Bronchial epithelial cell (primary cell): ENCODE data around the gene TMEM184B. TPM values are rescaled to one million over a fixed set of nuclear protein-coding genes. Genes with fewer than 3 reads are reported as not detected.

ENCODE experiments used
- DNase-seq: peaks from one replicate; pipeline ENCODE4 v3.0.0-alpha.2; 2010; ENCODE audit warnings: low read depth
- FAIRE-seq: peaks from 2 replicates; lab custom pipeline; 2011; peaks lifted over from hg19 to GRCh38; lab: Jason Lieb, UNC
- H3K27me3 ChIP-seq: 2 replicates; pipeline ENCODE4 v1.5.1; 2011; ENCODE audit warnings: low read length; ENCODE audit not compliant: control insufficient read depth, insufficient read depth
- H3K36me3 ChIP-seq: 2 replicates; pipeline ENCODE4 v1.5.1; 2011; ENCODE audit warnings: low read length; ENCODE audit not compliant: control insufficient read depth, insufficient read depth
- H3K4me3 ChIP-seq: 2 replicates; pipeline ENCODE4 v1.5.1; 2011; ENCODE audit warnings: mild to moderate bottlenecking, low read depth, low read length, control low read depth
- CTCF ChIP-seq: IDR thresholded peaks from 2 replicates; pipeline ENCODE4 v1.5.1; 2011; ENCODE audit warnings: mild to moderate bottlenecking, moderate library complexity, low read length, control low read depth, inconsistent platforms; ENCODE audit not compliant: insufficient read depth, severe bottlenecking
- total RNA-seq: library from RNA; depleted of rRNA; stranded (reverse); fragments of >200 nt; gene quantifications from 2 replicates; pipeline ENCODE4 v1.2.1, GENCODE V29; 2014

TMEM184B gene
- total RNA-seq, 1 donor from 2014 or later: 7.1 TPM

DNA sequence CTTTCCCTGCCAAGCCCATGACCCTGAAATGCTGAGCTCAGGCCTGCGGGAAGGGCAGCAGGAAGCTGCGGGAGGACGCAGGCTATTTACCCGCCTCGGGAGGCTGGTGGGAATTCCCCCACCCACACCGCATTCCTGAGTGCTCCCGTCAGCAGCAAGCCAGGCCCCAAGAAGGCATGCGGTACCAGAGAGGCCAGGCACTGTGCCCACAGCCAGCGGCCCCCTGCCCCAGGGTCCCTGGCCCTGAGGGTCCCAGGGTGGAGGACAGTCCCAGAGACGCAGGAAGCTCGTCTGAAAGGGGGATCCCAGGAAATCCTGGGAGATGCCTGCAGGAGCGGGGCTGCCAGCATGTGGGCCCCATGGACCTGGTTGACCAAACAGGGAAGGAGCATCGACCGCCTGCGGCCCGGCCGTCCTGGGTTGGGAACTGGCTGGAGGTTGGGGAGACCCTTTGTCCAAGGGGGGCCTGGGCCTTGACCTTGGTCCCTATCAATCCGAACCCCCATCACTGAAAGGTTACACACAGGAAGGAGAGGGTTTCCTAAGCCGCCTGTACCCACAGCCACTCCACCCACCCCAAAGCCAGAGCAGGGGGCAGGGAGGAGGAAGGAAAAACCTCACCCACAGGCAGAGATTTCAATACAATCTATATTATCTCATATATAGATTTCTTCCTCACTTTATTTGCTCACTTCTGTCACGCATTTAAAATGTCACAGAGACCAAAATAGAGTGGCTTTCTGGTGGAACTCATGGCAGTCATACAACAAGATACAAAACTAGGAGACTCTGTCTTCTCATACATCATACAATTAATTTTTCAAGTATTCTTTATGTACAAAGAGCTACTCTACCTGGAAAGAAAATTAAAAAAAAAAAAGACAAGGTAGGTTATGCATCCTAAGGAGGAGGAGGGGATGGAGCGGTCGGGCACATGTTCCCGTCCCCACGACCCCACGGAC, 53.9 kb downstream of the TMEM184B start:
- DNase-seq (peak; percentile 94), FAIRE-seq (no peak)
- Histone ChIP-seq H3K4me3 (no peak overlapping the region), H3K36me3 (peaks cover 9% of the 10 kb centered on the region), H3K27me3 (no peaks in the 10 kb centered on the region)
- no peak for TF ChIP-seq CTCF

DNA sequence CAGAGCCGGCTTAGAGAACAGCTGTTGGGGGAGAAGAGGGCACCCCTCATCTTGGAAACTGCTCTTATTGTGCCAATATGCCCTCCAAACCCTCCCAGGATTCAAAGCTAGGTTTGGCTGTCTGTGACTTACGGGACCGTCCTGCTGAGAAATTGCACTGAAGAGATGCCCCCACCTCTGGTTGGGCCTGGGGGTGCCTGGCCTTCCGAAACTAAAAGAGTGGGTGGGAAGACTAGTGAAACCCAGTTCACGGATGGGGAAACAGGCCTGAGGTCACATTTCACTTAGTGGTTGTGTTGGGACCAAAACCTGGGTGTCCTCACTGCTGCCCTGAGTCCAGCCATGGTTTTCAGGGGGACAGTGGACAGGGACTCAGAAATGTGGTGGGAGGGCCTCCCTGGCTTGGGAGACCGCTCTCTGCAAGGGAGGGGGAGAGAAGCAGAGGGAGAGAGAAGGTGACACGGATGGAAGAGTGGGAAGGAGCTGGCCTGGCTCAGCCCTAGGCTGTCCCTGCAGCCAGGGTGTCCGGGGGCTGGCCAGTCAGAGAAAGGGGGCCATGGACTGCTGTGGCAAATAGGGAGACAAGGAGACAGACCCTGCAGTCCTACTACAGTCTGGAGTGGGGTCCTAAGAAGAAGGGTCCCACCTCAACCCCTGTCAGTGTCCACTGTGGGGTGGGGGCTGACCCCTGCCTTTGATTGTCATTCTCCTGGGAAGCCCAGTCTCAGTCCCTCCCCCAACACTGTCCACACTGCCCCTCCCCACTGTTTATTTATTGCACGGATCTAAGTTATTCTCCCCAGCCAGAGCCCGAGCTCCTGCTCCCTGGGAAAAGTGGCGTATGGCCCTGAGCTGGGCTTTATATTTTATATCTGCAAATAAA, 57.4 kb downstream of the TMEM184B start:
- peaks cover 5% of the 10 kb centered on the region for H3K36me3 ChIP-seq
- TF ChIP-seq CTCF: no peak
- no peaks in the 10 kb centered on the region for H3K27me3 ChIP-seq
- H3K4me3 ChIP-seq: no peak overlapping the region
- DNase-seq (no peak), FAIRE-seq (peak; percentile 32)

- no peak for FAIRE-seq
- TF ChIP-seq CTCF: peak; percentile 36
- H3K27me3 ChIP-seq: no peaks in the 10 kb centered on the region
- peak; percentile 43 for DNase-seq
- peaks cover 6% of the 10 kb centered on the region for H3K36me3 ChIP-seq
- H3K4me3 ChIP-seq: no peak overlapping the region
Measured at GRCh38 chr22:38214302-38215056, 58.3 kb downstream of the TMEM184B start.

- Histone ChIP-seq H3K4me3 (no peak overlapping the region), H3K36me3 (peaks cover 6% of the 10 kb centered on the region), H3K27me3 (no peaks in the 10 kb centered on the region)
- no peak for DNase-seq
- no peak for TF ChIP-seq CTCF
- no peak for FAIRE-seq
Measured at GRCh38 chr22:38213990-38214301, 58.9 kb downstream of the TMEM184B start.

DNA sequence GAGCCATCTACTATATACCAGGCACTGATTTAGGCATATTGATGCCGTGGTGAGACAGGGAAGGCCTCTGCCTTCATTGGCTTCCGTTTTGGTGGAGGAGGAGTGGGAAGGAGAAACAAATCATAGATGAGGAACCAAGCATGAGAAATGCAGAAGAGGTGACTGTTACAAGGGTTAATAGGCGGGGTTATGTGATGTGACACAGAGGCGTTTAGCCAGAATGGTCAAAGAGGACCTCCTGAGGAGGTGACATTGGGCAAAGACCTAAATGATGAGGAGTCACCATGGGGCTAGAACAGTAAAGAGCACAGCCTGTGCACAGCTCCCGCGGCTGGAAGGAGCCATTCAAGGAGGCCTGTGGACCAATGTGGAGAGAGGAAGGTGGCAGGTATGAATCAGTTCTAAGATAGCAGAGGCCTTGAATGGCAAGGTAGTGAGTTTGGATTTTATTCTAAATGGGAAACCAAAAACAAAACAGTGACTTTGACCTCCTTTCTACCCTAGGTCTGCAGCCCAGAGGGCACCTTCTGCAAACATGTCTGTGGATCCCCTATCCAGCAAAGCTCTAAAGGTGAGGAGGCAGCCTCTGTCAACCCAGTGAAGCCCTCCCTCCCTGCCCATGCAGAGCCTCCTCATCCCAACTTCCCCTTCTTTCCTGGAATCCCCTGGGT, 59.4 kb downstream of the TMEM184B start:
- no peak for DNase-seq
- peaks cover 6% of the 10 kb centered on the region for H3K36me3 ChIP-seq
- peak; percentile 83 for FAIRE-seq
- TF ChIP-seq CTCF: no peak
- H3K4me3 ChIP-seq: no peak overlapping the region
- no peaks in the 10 kb centered on the region for H3K27me3 ChIP-seq
